Measurements from ENCODE around the gene RSPH3. TPM values are rescaled to one million over a fixed set of nuclear protein-coding genes. Genes with fewer than 3 reads are reported as not detected.
"Not testable (repeated sequence)": the region's sequence is repeated elsewhere in the genome, so short reads cannot be mapped to it uniquely, and the experiment has no call there.

RSPH3 gene
- total RNA-seq, 2 experiments from 2014 or later: 2.4 to 2.9 TPM

GRCh38 chr6:158963020-158963808, 36.8 kb downstream of the RSPH3 start:
- Mint-ChIP-seq H3K4me3 (no peak overlapping the region), H3K9me3 (peaks cover 6% of the 10 kb centered on the region), H3K36me3 (ENCODE audit: low read depth) (peaks cover 3% of the 10 kb centered on the region), H3K27me3 (peaks cover 26% of the 10 kb centered on the region), H3K27ac (no peak overlapping the region), H3K4me1 (no peaks in the 10 kb centered on the region)
- DNase-seq: no peak
- ChIA-PET POLR2A (no interaction called here), CTCF (no interaction called here)

GRCh38 chr6:158962371-158962770, 37.6 kb downstream of the RSPH3 start:
- peaks cover 2% of the 10 kb centered on the region for H3K9me3 Mint-ChIP-seq
- ChIA-PET POLR2A (no interaction called here), CTCF (interaction anchor here (0.8 kb wide), 1 partner anchor 159 kb away, joined by 3 read pairs; no protein-coding TSS in a partner anchor)
- no peaks in the 10 kb centered on the region for H3K4me1 Mint-ChIP-seq
- no peak overlapping the region for H3K27ac Mint-ChIP-seq
- DNase-seq: no peak
- peaks cover 22% of the 10 kb centered on the region for H3K27me3 Mint-ChIP-seq
- H3K36me3 Mint-ChIP-seq (ENCODE audit: low read depth): peaks cover 2% of the 10 kb centered on the region
- H3K4me3 Mint-ChIP-seq: no peak overlapping the region

- H3K27ac Mint-ChIP-seq: no peak overlapping the region
- H3K9me3 Mint-ChIP-seq: no peaks in the 10 kb centered on the region
- no peak for DNase-seq
- H3K36me3 Mint-ChIP-seq (ENCODE audit: low read depth): no peaks in the 10 kb centered on the region
- H3K4me1 Mint-ChIP-seq: peaks cover 8% of the 10 kb centered on the region
- H3K27me3 Mint-ChIP-seq: peaks cover 13% of the 10 kb centered on the region
- no peak overlapping the region for H3K4me3 Mint-ChIP-seq
- POLR2A ChIA-PET: no interaction called here
- CTCF ChIA-PET: interaction anchor here (0.6 to 1.6 kb wide), 5 partner anchors 8 to 1109 kb away, joined by 3 to 6 read pairs (median 3); no protein-coding TSS in a partner anchor
These were observed 40.0 kb downstream of the RSPH3 start for GRCh38 chr6:158960026-158960425.

GRCh38 chr6:158959552-158959951, 40.5 kb downstream of the RSPH3 start:
- DNase-seq: no peak
- H3K9me3 Mint-ChIP-seq: no peaks in the 10 kb centered on the region
- peaks cover 2% of the 10 kb centered on the region for H3K36me3 Mint-ChIP-seq (ENCODE audit: low read depth)
- peaks cover 12% of the 10 kb centered on the region for H3K4me1 Mint-ChIP-seq
- H3K27ac Mint-ChIP-seq: no peak overlapping the region
- CTCF ChIA-PET: interaction anchor here (0.6 to 1.6 kb wide), 5 partner anchors 9 to 1108 kb away, joined by 3 to 6 read pairs (median 3); no protein-coding TSS in a partner anchor
- POLR2A ChIA-PET: no interaction called here
- no peak overlapping the region for H3K4me3 Mint-ChIP-seq
- peaks cover 8% of the 10 kb centered on the region for H3K27me3 Mint-ChIP-seq

GRCh38 chr6:158958504-158959386, 41.3 kb downstream of the RSPH3 start:
- CTCF ChIA-PET: interaction anchor here (0.9 to 2.0 kb wide), 3 partner anchors 9 to 25 kb away, joined by 3 to 5 read pairs (median 3); no protein-coding TSS in a partner anchor
- no peaks in the 10 kb centered on the region for H3K9me3 Mint-ChIP-seq

GRCh38 chr6:158955255-158955654, 44.7 kb downstream of the RSPH3 start:
- peaks cover 12% of the 10 kb centered on the region for H3K4me1 Mint-ChIP-seq
- peak overlapping the region; percentile 69 for H3K27ac Mint-ChIP-seq
- POLR2A ChIA-PET: no interaction called here
- H3K9me3 Mint-ChIP-seq: peaks cover 4% of the 10 kb centered on the region
- H3K27me3 Mint-ChIP-seq: peaks cover 13% of the 10 kb centered on the region
- H3K4me3 Mint-ChIP-seq: no peak overlapping the region
- H3K36me3 Mint-ChIP-seq (ENCODE audit: low read depth): peaks cover 4% of the 10 kb centered on the region
- CTCF ChIA-PET: no interaction called here
- no peak for DNase-seq

More at GRCh38 chr6:158958504-158959386, 41.3 kb downstream of the RSPH3 start:
- Mint-ChIP-seq H3K4me1 (peaks cover 12% of the 10 kb centered on the region), H3K27me3 (peaks cover 4% of the 10 kb centered on the region), H3K27ac (no peak overlapping the region), H3K4me3 (no peak overlapping the region), H3K36me3 (ENCODE audit: low read depth) (peaks cover 2% of the 10 kb centered on the region)
- DNase-seq: no peak
- POLR2A ChIA-PET: no interaction called here

- no peak for DNase-seq
- Mint-ChIP-seq H3K36me3 (ENCODE audit: low read depth) (peaks cover 4% of the 10 kb centered on the region), H3K27ac (peak overlapping the region; percentile 69), H3K4me1 (peaks cover 12% of the 10 kb centered on the region), H3K27me3 (peaks cover 15% of the 10 kb centered on the region), H3K9me3 (peaks cover 4% of the 10 kb centered on the region), H3K4me3 (no peak overlapping the region)
- ChIA-PET POLR2A (no interaction called here), CTCF (no interaction called here)
These were observed 45.2 kb downstream of the RSPH3 start for GRCh38 chr6:158954753-158955152.

- CTCF ChIA-PET; POLR2A ChIA-PET; H3K9me3 Mint-ChIP-seq; H3K4me3 Mint-ChIP-seq; H3K27ac Mint-ChIP-seq; DNase-seq; H3K36me3 Mint-ChIP-seq (ENCODE audit: low read depth): not testable (repeated sequence)
- H3K27me3 Mint-ChIP-seq: peaks cover 21% of the 10 kb centered on the region
- H3K4me1 Mint-ChIP-seq: peaks cover 12% of the 10 kb centered on the region
These were observed 48.0 kb downstream of the RSPH3 start for GRCh38 chr6:158952011-158952410.

- POLR2A ChIA-PET; H3K27ac Mint-ChIP-seq; DNase-seq; H3K4me3 Mint-ChIP-seq; H3K36me3 Mint-ChIP-seq (ENCODE audit: low read depth); H3K9me3 Mint-ChIP-seq; CTCF ChIA-PET: not testable (repeated sequence)
- peaks cover 12% of the 10 kb centered on the region for H3K4me1 Mint-ChIP-seq
- H3K27me3 Mint-ChIP-seq: peaks cover 21% of the 10 kb centered on the region
These were observed 48.4 kb downstream of the RSPH3 start for GRCh38 chr6:158951565-158951964.

GRCh38 chr6:158947284-158947683, 52.7 kb downstream of the RSPH3 start:
- DNase-seq: no peak
- POLR2A ChIA-PET: no interaction called here
- Mint-ChIP-seq H3K4me1 (no peaks in the 10 kb centered on the region), H3K4me3 (no peak overlapping the region), H3K27ac (no peak overlapping the region), H3K9me3 (peaks cover 7% of the 10 kb centered on the region), H3K36me3 (ENCODE audit: low read depth) (peaks cover 5% of the 10 kb centered on the region), H3K27me3 (peaks cover 21% of the 10 kb centered on the region)
- CTCF ChIA-PET: no interaction called here

- Mint-ChIP-seq H3K4me1 (peaks cover 13% of the 10 kb centered on the region), H3K4me3 (no peak overlapping the region), H3K9me3 (peaks cover 3% of the 10 kb centered on the region), H3K36me3 (ENCODE audit: low read depth) (peaks cover 3% of the 10 kb centered on the region), H3K27ac (no peak overlapping the region), H3K27me3 (peaks cover 13% of the 10 kb centered on the region)
- POLR2A ChIA-PET: no interaction called here
- CTCF ChIA-PET: no interaction called here
- DNase-seq: no peak
These were observed 56.5 kb downstream of the RSPH3 start for GRCh38 chr6:158943380-158944032.

- Mint-ChIP-seq H3K27ac (no peak overlapping the region), H3K4me1 (peaks cover 15% of the 10 kb centered on the region), H3K27me3 (peaks cover 10% of the 10 kb centered on the region), H3K4me3 (no peak overlapping the region), H3K9me3 (peaks cover 3% of the 10 kb centered on the region), H3K36me3 (ENCODE audit: low read depth) (peaks cover 3% of the 10 kb centered on the region)
- ChIA-PET CTCF (interaction anchor here (1.0 kb wide), 1 partner anchor 37 kb away, joined by 3 read pairs; no protein-coding TSS in a partner anchor), POLR2A (no interaction called here)
- DNase-seq: no peak
These were observed 57.7 kb downstream of the RSPH3 start for GRCh38 chr6:158942349-158942748.

Data from activated CD4-positive, alpha-beta T cell treated with anti-CD3 and anti-CD28 coated beads, Interleukin-2, amount 10 ng/mL, durations not matched to agents 7 days and 5 days (primary cell).